ENCODE results near the gene PYDC2. TPM values are rescaled to one million over a fixed set of nuclear protein-coding genes. Genes with fewer than 3 reads are reported as not detected.

PYDC2 gene
- total and polyA plus RNA-seq, 10 of the 15 experiments (the other 5 are each of a cell fraction or from before 2014, with no cell fraction given): not detected

- ChIA-PET POLR2A (no interaction called here), SMC1A (ENCODE audit: uncharacterized antibody, unreplicated experiment) (interaction anchor here (1.2 to 1.9 kb wide), 2 partner anchors 16 to 289 kb away, joined by 3 to 5 read pairs; no protein-coding TSS in a partner anchor), RAD21 (ENCODE audit: unreplicated experiment) (interaction anchor here (1.1 to 2.5 kb wide), 2 partner anchors 181 to 1018 kb away, joined by 5 read pairs; no protein-coding TSS in a partner anchor), CTCF (interaction anchor here (1.3 to 1.8 kb wide), 5 partner anchors 10 to 1019 kb away, joined by 3 to 7 read pairs (median 4); no protein-coding TSS in a partner anchor)
- TF ChIP-seq LARP7 (IDR thresholded peaks at IDR 0.05) (no peak), BHLHE40 (IDR thresholded peaks at IDR 0.05; ENCODE audit: borderline replicate concordance in 1 of 2, low read depth in 2 of 2, low read length in 1 of 2) (no peak), NFYA (IDR thresholded peaks at IDR 0.05; ENCODE audit: borderline replicate concordance, low read depth, low read length) (no peak), POU2F2 (IDR thresholded peaks at IDR 0.05; ENCODE audit: borderline replicate concordance, low read depth, low read length) (no peak), FOXM1 (IDR thresholded peaks at IDR 0.05; ENCODE audit: low read depth, low read length) (no peak), NR2C2 (IDR thresholded peaks at IDR 0.05; ENCODE audit: borderline replicate concordance, control insufficient read depth, insufficient read length, low read depth) (no peak), JUND (IDR thresholded peaks at IDR 0.05; ENCODE audit: low read depth, low read length) (no peak)
- no peaks in the 10 kb centered on the region for H3K79me2 ChIP-seq (ENCODE audit: control insufficient read depth, insufficient read depth, low read length)
- H4K20me1 ChIP-seq (ENCODE audit: control insufficient read depth, insufficient read depth): no peaks in the 10 kb centered on the region
- no peak overlapping the region for H3K4me3 ChIP-seq
- H3K36me3 ChIP-seq (ENCODE audit: control insufficient read depth in 2 of 2, insufficient read depth in 2 of 2, low read length in 1 of 2): no peaks in the 10 kb centered on the region
- in situ Hi-C loops (cut with MboI): no loop called here
- ATAC-seq: no peak
- no peaks in the 10 kb centered on the region for H3K9me3 ChIP-seq (replicated peaks; ENCODE audit: control insufficient read depth, insufficient read depth, low read length)
- DNase-seq (ENCODE audit: low read depth, low spot score): no peak
- no TSS peak for BruUV-seq (replicated peaks)
- no peak overlapping the region for H3K4me2 ChIP-seq (ENCODE audit: control insufficient read depth, insufficient read depth)
- no peaks in the 10 kb centered on the region for H3K4me1 ChIP-seq (ENCODE audit: control insufficient read depth, insufficient read depth, low read length)
- 55% methylated on average over 11 of the region's 11 CpGs for WGBS (ENCODE audit: insufficient coverage, insufficient replicate concordance, low lambda C conversion rate, missing lambda C conversion rate)
- H3K27ac ChIP-seq (ENCODE audit: control insufficient read depth, insufficient read depth): no peak overlapping the region
- peaks cover 0 to 1% of the 10 kb centered on the region in 2 experiments; a peak in 1 of 4 replicates for H3K27me3 ChIP-seq (replicated peaks in 1 of 2; ENCODE audit: control insufficient read depth in 2 of 2, insufficient read depth in 2 of 2, low read length in 1 of 2)
- no peak for FAIRE-seq
- H3K9ac ChIP-seq (ENCODE audit: control insufficient read depth, insufficient read depth, low read length): no peak overlapping the region
- intact Hi-C loops (cut with micrococcal nuclease; ENCODE audit: unreplicated experiment): no loop called here
- no peak overlapping the region for H2AFZ ChIP-seq (ENCODE audit: control insufficient read depth, low read depth, low read length)
Observed at GRCh38 chr3:191425322-191425734, 35.6 kb upstream of the PYDC2 start.

GRCh38 chr3:191426311-191426710 is 34.7 kb upstream of the PYDC2 start:
- no peak overlapping the region for H2AFZ ChIP-seq (ENCODE audit: control insufficient read depth, low read depth, low read length)
- WGBS (ENCODE audit: insufficient coverage, insufficient replicate concordance, low lambda C conversion rate, missing lambda C conversion rate): 0% methylated on average over 1 of the region's 1 CpG
- SMC1A ChIA-PET (ENCODE audit: uncharacterized antibody, unreplicated experiment): interaction anchor here (1.2 kb wide), 1 partner anchor 287 kb away, joined by 4 read pairs; no protein-coding TSS in a partner anchor

More at GRCh38 chr3:191426311-191426710, 34.7 kb upstream of the PYDC2 start:
- no peaks in the 10 kb centered on the region for H3K9me3 ChIP-seq (replicated peaks; ENCODE audit: control insufficient read depth, insufficient read depth, low read length)
- no peak for TF ChIP-seq CHD2 (IDR thresholded peaks at IDR 0.05; ENCODE audit: borderline replicate concordance, low read depth, low read length)
- TF ChIP-seq MTA2 (IDR thresholded peaks at IDR 0.05; ENCODE audit: low read depth): no peak
- TF ChIP-seq HDAC6 (IDR thresholded peaks at IDR 0.05; ENCODE audit: unreplicated experiment): no peak
- no peak for TF ChIP-seq ZBTB40 (IDR thresholded peaks at IDR 0.05; ENCODE audit: borderline replicate concordance)
- TF ChIP-seq HDGF (IDR thresholded peaks at IDR 0.05): no peak
- no peak for TF ChIP-seq MXI1 (IDR thresholded peaks at IDR 0.05; ENCODE audit: low read depth, low read length)
- no peaks in the 10 kb centered on the region for H3K79me2 ChIP-seq (ENCODE audit: control insufficient read depth, insufficient read depth, low read length)
- no peak overlapping the region for H3K9ac ChIP-seq (ENCODE audit: control insufficient read depth, insufficient read depth, low read length)
- H4K20me1 ChIP-seq (ENCODE audit: control insufficient read depth, insufficient read depth): no peaks in the 10 kb centered on the region
- ChIA-PET POLR2A (no interaction called here), RAD21 (ENCODE audit: unreplicated experiment) (no interaction called here), CTCF (no interaction called here)
- peaks cover 0 to 1% of the 10 kb centered on the region in 2 experiments; a peak in 1 of 4 replicates for H3K27me3 ChIP-seq (replicated peaks in 1 of 2; ENCODE audit: control insufficient read depth in 2 of 2, insufficient read depth in 2 of 2, low read length in 1 of 2)
- ATAC-seq: no peak
- H3K36me3 ChIP-seq (ENCODE audit: control insufficient read depth in 2 of 2, insufficient read depth in 2 of 2, low read length in 1 of 2): no peaks in the 10 kb centered on the region
- intact Hi-C loops (cut with micrococcal nuclease; ENCODE audit: unreplicated experiment) (no loop called here), in situ Hi-C loops (cut with MboI) (no loop called here)
- BruUV-seq (replicated peaks): no TSS peak
- H3K4me1 ChIP-seq (ENCODE audit: control insufficient read depth, insufficient read depth, low read length): no peaks in the 10 kb centered on the region
- H3K4me3 ChIP-seq: no peak overlapping the region
- no peak for FAIRE-seq
- no peak overlapping the region for H3K27ac ChIP-seq (ENCODE audit: control insufficient read depth, insufficient read depth)
- no peak overlapping the region for H3K4me2 ChIP-seq (ENCODE audit: control insufficient read depth, insufficient read depth)
- no peak for DNase-seq (ENCODE audit: low read depth, low spot score)

Data from GM12878 (cell line).